Measurements from ENCODE around the gene SIDT2.
A peak's percentile ranks its signal among the peaks of the same experiment; 100 is the strongest.

The SIDT2 gene

GRCh38 chr11:117222991-117223740, 44.6 kb downstream of the SIDT2 start:
- DNase-seq (ENCODE audit: low spot score), result no peak

- no peak for DNase-seq (ENCODE audit: low spot score)
Measured at GRCh38 chr11:117223741-117224689, 45.5 kb downstream of the SIDT2 start.

GRCh38 chr11:117225553-117226170, 47.1 kb downstream of the SIDT2 start:
- DNase-seq (ENCODE audit: low spot score), result no peak

- DNase-seq (ENCODE audit: low spot score), result no peak
Measured at GRCh38 chr11:117226388-117227385, 48.1 kb downstream of the SIDT2 start.

- DNase-seq (ENCODE audit: low spot score), result no peak
Measured at GRCh38 chr11:117228091-117228490, 49.5 kb downstream of the SIDT2 start.

GRCh38 chr11:117229411-117229810, 50.9 kb downstream of the SIDT2 start:
- DNase-seq (ENCODE audit: low spot score), result no peak

GRCh38 chr11:117229931-117230285, 51.4 kb downstream of the SIDT2 start:
- DNase-seq (ENCODE audit: low spot score), result no peak

- DNase-seq (ENCODE audit: low spot score), result no peak
Measured at GRCh38 chr11:117230286-117230961, 51.9 kb downstream of the SIDT2 start.

GRCh38 chr11:117230999-117231841, 52.7 kb downstream of the SIDT2 start:
- no peak for DNase-seq (ENCODE audit: low spot score)

- DNase-seq (ENCODE audit: low spot score), result no peak
Measured at GRCh38 chr11:117231842-117232091, 53.2 kb downstream of the SIDT2 start, which contains the start of gene PCSK7. PCSK7 (minus strand) TSS chr11:117232073; CDS start chr11:117229844, 2,229 bp downstream.

- peak; percentile 89 for DNase-seq (ENCODE audit: low spot score)
Measured at GRCh38 chr11:117232092-117232878, 53.7 kb downstream of the SIDT2 start, which contains the start of gene RNF214. RNF214 (plus strand) TSS chr11:117232671; CDS start chr11:117234273, 1,602 bp downstream.

GRCh38 chr11:117232911-117233409, 54.4 kb downstream of the SIDT2 start:
- DNase-seq (ENCODE audit: low spot score), result peak; percentile 73

GRCh38 chr11:117238221-117238620, 59.7 kb downstream of the SIDT2 start:
- DNase-seq (ENCODE audit: low spot score), result no peak

GRCh38 chr11:117239295-117239694, 60.8 kb downstream of the SIDT2 start:
- no peak for DNase-seq (ENCODE audit: low spot score)

Data from ecto neural progenitor cell (in vitro differentiated cells).